HL-60/S4 (cell line): ENCODE results near the gene SNORC.

Experiments used
- in situ Hi-C: fragments of 300-500 bp; cut with MboI; formaldehyde crosslinking; loops from 2 replicates; pipeline ENCODE4 v1.14.3; 2022; ENCODE audit warnings: low sequenced_read_pairs

SNORC gene

DNA sequence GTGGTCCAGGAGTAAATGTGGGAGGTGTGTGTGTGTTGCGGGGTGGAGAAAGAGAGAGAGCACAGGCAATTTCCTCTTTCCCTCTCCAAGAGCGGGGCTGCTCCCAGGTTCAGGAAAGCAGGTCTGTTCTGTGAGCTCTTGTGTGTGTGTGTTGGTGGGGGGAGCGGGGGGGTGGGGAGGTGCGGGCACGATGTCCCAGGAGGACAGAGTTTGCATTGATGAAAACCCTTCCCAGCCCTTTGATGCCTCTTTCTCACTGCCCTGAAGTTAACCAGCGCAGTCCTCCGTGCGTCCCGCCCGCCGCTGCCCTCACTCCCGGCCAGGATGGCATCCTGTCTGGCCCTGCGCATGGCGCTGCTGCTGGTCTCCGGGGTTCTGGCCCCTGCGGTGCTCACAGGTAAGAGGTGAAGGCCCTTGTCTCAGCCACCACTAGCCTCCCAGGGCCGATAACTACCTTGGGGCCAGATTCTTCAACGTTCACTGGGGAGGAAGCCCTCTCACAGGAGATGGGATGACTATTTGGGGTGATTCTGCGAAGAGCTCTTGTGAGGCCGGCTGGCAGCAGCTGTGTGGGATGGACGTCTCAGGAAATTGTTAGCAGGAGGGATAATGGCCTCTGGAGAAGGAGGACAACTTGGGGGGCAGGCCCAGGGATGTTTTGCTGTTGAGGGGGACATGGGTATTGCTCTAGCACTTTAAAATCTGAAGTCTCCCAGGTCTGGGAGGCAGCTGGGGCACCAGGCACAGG lies at the start of gene SNORC:
Gene SNORC, plus strand, starts transcription at position 247 of the 748 bp plus-strand sequence. Its CDS starts 78 bp downstream, at position 325.
- in situ Hi-C loops, result no loop called here

DNA sequence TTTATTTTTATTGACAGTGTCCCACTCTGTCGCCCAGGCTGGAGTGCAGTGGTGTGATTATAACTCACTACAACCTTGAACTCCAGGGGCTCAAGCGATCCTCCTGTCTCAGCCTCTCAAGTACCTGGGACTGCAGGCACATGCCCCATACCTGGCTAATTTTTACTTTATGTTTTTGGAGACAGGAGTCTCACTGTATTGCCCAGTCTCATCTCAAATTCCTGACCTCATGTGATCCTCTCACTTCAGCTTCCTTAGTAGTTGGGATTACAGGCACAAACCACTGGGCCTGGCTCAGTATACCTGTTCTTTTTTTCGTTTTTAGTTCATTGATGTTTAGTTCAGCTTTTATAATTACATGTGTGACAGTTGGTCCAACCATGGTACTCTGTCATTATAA lies 40.1 kb upstream of the SNORC start:
- in situ Hi-C loops, result no loop called here

DNA sequence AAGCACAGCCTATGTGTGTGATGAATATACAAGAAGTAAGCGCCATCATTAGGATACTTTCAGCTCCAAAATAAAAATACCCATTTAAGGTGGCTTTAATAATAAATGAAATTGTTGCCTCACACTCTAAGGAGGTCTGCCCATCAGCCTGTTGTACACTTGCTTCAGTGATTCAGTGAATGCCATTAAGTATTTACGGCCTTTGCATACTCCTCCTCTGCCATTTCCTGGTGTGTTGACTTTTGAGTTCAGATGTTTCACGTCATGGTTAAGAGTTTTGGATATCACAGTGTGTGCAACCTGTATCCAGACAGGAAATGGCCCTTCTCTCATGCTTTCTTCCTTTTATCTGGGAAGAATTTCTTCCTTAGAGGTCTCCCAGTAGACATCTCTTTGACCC lies 38.6 kb upstream of the SNORC start:
- in situ Hi-C loops, result no loop called here

- in situ Hi-C loops, result no loop called here
Measured at GRCh38 chr2:232833830-232834229, 36.2 kb upstream of the SNORC start.

DNA sequence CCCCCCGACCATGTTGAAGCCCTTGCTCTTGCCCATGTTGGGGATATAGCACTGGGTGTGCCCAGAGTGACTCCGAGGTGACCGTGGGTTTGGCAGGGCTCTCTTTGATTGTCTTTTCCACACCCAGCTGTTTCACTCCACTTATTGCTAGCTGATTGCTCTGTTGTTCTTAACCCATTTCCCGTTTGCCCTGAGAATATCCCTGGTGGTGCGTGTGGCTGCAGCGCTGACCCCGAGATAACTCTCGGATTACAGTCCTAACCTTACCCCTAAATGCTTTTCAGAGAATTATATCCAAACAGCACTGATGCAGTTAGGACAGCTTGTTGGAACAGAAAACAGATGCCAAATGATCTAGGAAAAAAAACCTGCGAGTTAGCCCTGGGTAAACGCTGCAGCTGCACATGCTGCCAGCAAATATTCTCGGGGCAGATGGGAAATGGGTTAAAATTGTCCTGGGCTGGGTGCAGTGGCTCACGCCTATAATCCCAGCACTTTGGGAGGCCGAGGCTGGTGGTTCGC lies 34.3 kb upstream of the SNORC start:
- in situ Hi-C loops, result no loop called here

- in situ Hi-C loops, result no loop called here
Measured at GRCh38 chr2:232836934-232837333, 33.1 kb upstream of the SNORC start.

DNA sequence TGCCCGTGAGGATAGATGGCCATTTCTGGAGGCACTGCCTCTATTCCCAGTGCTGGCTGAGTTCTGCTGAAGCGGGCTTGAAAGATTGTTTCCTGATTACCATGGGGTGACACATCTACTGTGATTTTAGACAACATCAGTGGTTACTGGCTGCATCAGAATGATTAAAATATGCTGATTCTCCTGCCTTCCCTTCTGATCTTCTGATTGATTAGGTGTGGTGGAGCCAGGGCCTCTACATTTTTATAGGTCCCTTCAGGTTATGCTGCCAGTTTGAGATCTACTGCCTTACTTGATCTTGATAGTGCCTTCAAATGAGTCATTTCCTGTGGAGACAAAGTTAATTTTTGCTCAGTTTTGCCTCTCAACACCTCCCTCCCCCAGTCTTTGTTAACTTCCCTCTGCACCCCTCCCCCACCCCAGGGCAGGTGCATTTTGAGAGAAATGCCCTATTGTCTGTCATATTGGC lies 31.6 kb upstream of the SNORC start:
- in situ Hi-C loops, result no loop called here

- in situ Hi-C loops, result no loop called here
Measured at GRCh38 chr2:232839411-232840079, 30.5 kb upstream of the SNORC start.

- in situ Hi-C loops, result no loop called here
Measured at GRCh38 chr2:232842689-232843088, 27.4 kb upstream of the SNORC start.

- in situ Hi-C loops, result no loop called here
Measured at GRCh38 chr2:232843834-232844233, 26.2 kb upstream of the SNORC start.

- in situ Hi-C loops, result no loop called here
Measured at GRCh38 chr2:232846055-232846454, 24.0 kb upstream of the SNORC start.

- in situ Hi-C loops, result loop anchor here (10.0 kb wide), 1 partner anchor 405 kb away; the partner anchor contains the start of gene ATG16L1
Measured at GRCh38 chr2:232850039-232850438, 20.0 kb upstream of the SNORC start.

DNA sequence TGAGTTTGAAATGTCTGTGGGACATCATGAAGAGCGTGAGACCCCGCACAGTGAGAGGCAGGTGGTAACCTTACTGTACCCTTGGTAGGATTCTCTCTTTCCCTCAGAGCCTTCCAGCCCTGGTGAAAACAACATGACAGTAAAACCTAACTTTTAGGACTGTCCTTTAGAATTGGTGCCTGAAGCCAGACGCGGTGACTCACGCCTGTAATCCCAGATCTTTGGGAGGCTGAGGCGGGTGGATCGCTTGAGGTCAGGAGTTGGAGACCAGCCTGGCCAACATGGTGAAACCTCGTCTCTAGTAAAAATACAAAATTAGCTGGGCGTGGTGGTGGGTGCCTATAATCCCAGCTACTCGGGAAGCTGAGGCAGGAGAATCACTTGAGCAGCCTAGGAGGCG lies 18.0 kb upstream of the SNORC start:
- in situ Hi-C loops, result loop anchor here (10.0 kb wide), 1 partner anchor 403 kb away; the partner anchor contains the start of gene ATG16L1

DNA sequence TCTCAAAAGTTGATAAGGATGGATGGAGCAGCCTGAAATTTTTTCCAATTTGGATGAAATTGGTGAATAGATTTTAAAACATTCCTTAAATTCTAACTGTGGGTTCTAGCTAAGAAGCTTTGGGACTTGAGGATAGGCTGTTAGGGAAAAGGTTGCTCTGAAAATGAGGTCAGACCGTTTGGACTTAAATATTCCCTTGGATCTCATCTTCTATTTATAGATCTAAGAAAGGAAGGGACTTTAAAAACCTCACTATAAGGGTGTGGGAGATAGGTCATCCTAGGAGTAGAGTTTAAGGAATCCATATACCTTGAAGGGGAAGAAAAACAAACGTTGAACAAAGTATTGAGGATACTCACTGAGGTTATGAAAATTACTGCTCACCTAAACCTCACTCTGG lies 17.4 kb upstream of the SNORC start:
- in situ Hi-C loops, result loop anchor here (10.0 kb wide), 1 partner anchor 402 kb away; the partner anchor contains the start of gene ATG16L1

- in situ Hi-C loops, result loop anchor here (10.0 kb wide), 1 partner anchor 401 kb away; the partner anchor contains the start of gene ATG16L1
Measured at GRCh38 chr2:232854082-232854481, 16.0 kb upstream of the SNORC start.

GRCh38 chr2:232857158-232857563 lies 12.9 kb upstream of the SNORC start:
- in situ Hi-C loops, result loop anchor here (10.0 kb wide), 1 partner anchor 398 kb away; the partner anchor contains the start of gene ATG16L1

DNA sequence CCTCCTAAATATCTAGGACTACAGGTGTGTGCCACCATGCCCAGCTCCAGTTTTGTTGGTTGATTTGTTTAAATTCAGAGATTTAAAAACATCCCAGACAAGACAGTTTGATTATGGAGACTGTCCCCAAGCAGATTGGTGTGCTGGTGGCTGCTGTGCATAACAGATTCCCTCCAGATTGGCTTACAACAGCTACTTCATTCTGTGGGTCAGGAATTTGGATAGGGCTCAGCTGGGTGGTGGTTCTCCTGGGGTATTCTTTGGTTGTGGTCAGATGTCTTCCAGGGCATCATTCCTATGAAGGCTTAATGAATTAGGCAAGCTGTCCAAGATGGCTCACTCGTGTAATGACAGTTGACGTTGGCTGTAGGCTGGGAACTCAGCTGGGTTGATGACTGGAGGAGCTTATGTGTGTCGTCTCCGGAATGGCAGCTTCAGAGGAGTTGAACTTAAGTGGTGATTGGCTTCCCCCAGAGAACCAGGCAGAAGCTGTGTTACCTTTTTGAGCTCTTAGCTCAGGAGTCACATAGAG lies 10.6 kb upstream of the SNORC start:
- in situ Hi-C loops, result loop anchor here (10.0 kb wide), 1 partner anchor 395 kb away; the partner anchor contains the start of gene ATG16L1

GRCh38 chr2:232860593-232861241 lies 9.3 kb upstream of the SNORC start:
- in situ Hi-C loops, result no loop called here

GRCh38 chr2:232861353-232861752 lies 8.7 kb upstream of the SNORC start:
- in situ Hi-C loops, result no loop called here

DNA sequence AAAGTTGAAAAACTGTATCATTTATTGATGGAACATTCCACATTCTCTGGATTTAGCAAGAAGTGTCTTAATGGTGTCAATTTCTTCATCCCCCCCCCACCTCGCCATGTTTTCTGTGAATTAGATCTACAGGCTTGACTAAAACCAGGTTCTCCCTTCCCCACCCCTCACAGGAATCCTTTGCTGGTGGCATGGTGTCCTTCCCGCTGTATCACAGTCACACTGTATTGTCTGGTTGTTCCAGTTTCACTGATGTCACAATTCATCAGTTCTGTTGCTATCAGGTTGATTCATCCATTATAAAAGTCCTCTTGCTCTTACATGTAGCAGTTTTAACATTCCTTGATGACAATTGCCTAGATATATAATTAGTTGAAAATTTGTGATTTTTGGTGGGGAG lies 6.1 kb upstream of the SNORC start:
- in situ Hi-C loops, result no loop called here

DNA sequence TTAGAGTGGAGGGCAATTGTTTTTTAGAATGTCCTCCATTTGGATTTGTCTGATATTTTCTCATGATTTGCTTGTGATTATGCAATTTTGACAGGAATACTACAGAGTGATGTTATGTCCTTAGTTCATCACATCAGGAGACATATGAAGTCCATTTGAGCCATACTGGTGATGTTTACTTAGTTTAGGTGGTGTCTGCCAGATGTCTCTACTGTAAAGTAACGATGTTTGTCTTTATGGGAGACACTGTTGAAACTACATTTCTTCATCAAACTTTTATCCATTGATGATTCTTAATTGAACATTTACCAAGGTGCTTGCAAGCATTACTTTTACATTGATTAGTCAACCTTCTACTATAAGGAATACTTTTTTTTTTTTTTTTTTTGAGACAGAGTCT lies 4.9 kb upstream of the SNORC start:
- in situ Hi-C loops, result no loop called here
